Measurements from ENCODE around the gene NRG2. TPM values are rescaled to one million over a fixed set of nuclear protein-coding genes. Genes with fewer than 3 reads are reported as not detected.

The NRG2 gene
- total and polyA plus RNA-seq, 2 of the 8 experiments (the other 6 are each of a cell fraction or from before 2014, with no cell fraction given), result 0.27 to 0.54 TPM

- Histone ChIP-seq H4K20me1 (replicated peaks in 1 of 2; ENCODE audit: control insufficient read depth in 1 of 2, insufficient read depth in 2 of 2, low read length in 2 of 2) (no peaks in the 10 kb centered on the region), H3K4me1 (replicated peaks in 1 of 4; ENCODE audit: control insufficient read depth in 3 of 4, insufficient read depth in 4 of 4, low read length in 3 of 4) (peaks cover 0 to 7% (median under 1%) of the 10 kb centered on the region in 4 experiments; a peak in 6 of 7 replicates), H3K23ac (ENCODE audit: insufficient read length) (no peak overlapping the region), H4K91ac (replicated peaks; ENCODE audit: insufficient read length, low read length) (no peak overlapping the region), H3K18ac (ENCODE audit: extremely low read depth, low read length) (no peak overlapping the region), H2BK5ac (ENCODE audit: low read depth, low read length) (no peak overlapping the region), H4K8ac (ENCODE audit: extremely low read depth, insufficient read depth, low read length) (no peak overlapping the region; the same call in 1 of the 2 replicates), H3K79me1 (ENCODE audit: low read depth, low read length) (no peaks in the 10 kb centered on the region), H4K5ac (ENCODE audit: insufficient read length, low read depth, low read length) (no peak overlapping the region), H3K4me3 (ENCODE audit: extremely low read depth in 1 of 4, insufficient read depth in 2 of 4, low read depth in 3 of 4, low read length in 4 of 4) (no peak overlapping the region), H2AFZ (ENCODE audit: low read length) (no peak overlapping the region), H3K27me3 (replicated peaks in 1 of 4; ENCODE audit: control insufficient read depth in 3 of 4, extremely low read depth in 1 of 4, insufficient read depth in 3 of 4, low read length in 3 of 4) (peaks cover 0 to under 1% (median 0%) of the 10 kb centered on the region in 4 experiments; a peak in 1 of 7 replicates), H2BK120ac (replicated peaks; ENCODE audit: low read depth, low read length) (no peak overlapping the region), H2BK12ac (ENCODE audit: low read depth, low read length) (0 out of 2 replicates have a peak overlapping the region, but pooled peaks have one; percentile 9), H2BK15ac (ENCODE audit: low read length) (no peak overlapping the region), H3K56ac (replicated peaks; ENCODE audit: insufficient read length, low read depth, low read length) (no peak overlapping the region), H3K4me2 (ENCODE audit: insufficient read depth in 1 of 2, low read depth in 2 of 2, low read length in 2 of 2) (no peak overlapping the region), H3K4ac (replicated peaks; ENCODE audit: insufficient read length, low read depth, low read length) (no peak overlapping the region), H3K36me3 (ENCODE audit: control insufficient read depth in 2 of 4, insufficient read depth in 4 of 4, low read length in 3 of 4) (no peaks in the 10 kb centered on the region), H3K14ac (ENCODE audit: insufficient read length) (no peak overlapping the region), H3K9ac (replicated peaks in 1 of 4; ENCODE audit: extremely low read depth in 1 of 4, low read depth in 3 of 4, low read length in 3 of 4) (no peak overlapping the region), H2BK20ac (ENCODE audit: low read length) (no peak overlapping the region), H2AK5ac (ENCODE audit: low read depth, low read length) (no peak overlapping the region), H3K23me2 (ENCODE audit: low read depth, low read length) (no peaks in the 10 kb centered on the region), H3K79me2 (ENCODE audit: control insufficient read depth in 1 of 2, insufficient read depth in 2 of 2, low read length in 2 of 2) (no peaks in the 10 kb centered on the region), H3K9me3 (ENCODE audit: insufficient read depth in 2 of 2, low read depth in 1 of 2, low read length in 1 of 2) (no peaks in the 10 kb centered on the region), H3K27ac (ENCODE audit: low read depth, low read length) (no peak overlapping the region)
- DNase-seq (ENCODE audit: low read depth in 1 of 2, low spot score in 2 of 2) (no peak), FAIRE-seq (no peak)
- TF ChIP-seq JUND (IDR thresholded peaks at IDR 0.05; ENCODE audit: low read length) (no peak), HDAC2 (IDR thresholded peaks at IDR 0.05; ENCODE audit: borderline replicate concordance in 1 of 2, low read depth in 2 of 2, low read length in 2 of 2) (no peak), FOSL1 (IDR thresholded peaks at IDR 0.05; ENCODE audit: insufficient read depth, low read depth, low read length) (no peak), RXRA (IDR thresholded peaks at IDR 0.05; ENCODE audit: insufficient read depth, low read depth, low read length) (no peak), KDM1A (IDR thresholded peaks at IDR 0.05; ENCODE audit: borderline replicate concordance, low read length) (no peak), CHD2 (IDR thresholded peaks at IDR 0.05; ENCODE audit: low read length) (no peak), HDAC6 (IDR thresholded peaks at IDR 0.05; ENCODE audit: low read depth, low read length) (no peak), NRF1 (IDR thresholded peaks at IDR 0.05; ENCODE audit: low read depth, low read length) (no peak)
- ChIA-PET CTCF (ENCODE audit: partially characterized antibody) (interaction anchor here (0.9 to 6.1 kb wide), 6 partner anchors 9 to 167 kb away, joined by 3 to 42 read pairs (median 4); no protein-coding TSS in a partner anchor), POLR2A (ENCODE audit: partially characterized antibody) (interaction anchor here (1.2 kb wide), 1 partner anchor 26 kb away, joined by 3 read pairs; the partner anchor contains the start of gene PSD2)
- WGBS, 2 experiments (ENCODE audit: extremely low coverage in 1 of 2, insufficient coverage in 1 of 2, insufficient read length in 1 of 2, insufficient replicate concordance in 2 of 2, low coverage in 1 of 2, low lambda C conversion rate in 2 of 2, missing lambda C conversion rate in 1 of 2), result 89% methylated on average over 10 of the region's 11 CpGs; no CpG with 5 or more reads in 1 of the 2 experiments
Observed at GRCh38 chr5:139821806-139822552, 221.1 kb downstream of the NRG2 start.

Measured in H1 (cell line).